Upper lobe of right lung (tissue), 1 donor: Measurements from ENCODE around the gene FILIP1L. TPM values are rescaled to one million over a fixed set of nuclear protein-coding genes. Genes with fewer than 3 reads are reported as not detected.

Experiments used
- ATAC-seq: fragments of 200-7000 bp; cut with Tn5 transposase; one replicate; pipeline ENCODE4 v1.9.1; 2020; ENCODE audit warnings: mild to moderate bottlenecking, moderate library complexity
- DNase-seq: peaks from one replicate; pipeline ENCODE4 v3.0.0-alpha.2; 2020
- H3K27ac ChIP-seq: fragments of 200-600 bp; one replicate; pipeline ENCODE4 v1.8.0; 2022
- H3K27me3 ChIP-seq: fragments of 200-600 bp; one replicate; pipeline ENCODE4 v1.8.0; 2022; ENCODE audit warnings: mild to moderate bottlenecking
- H3K36me3 ChIP-seq: fragments of 200-600 bp; one replicate; pipeline ENCODE4 v1.8.0; 2022
- H3K4me1 ChIP-seq: fragments of 200-600 bp; one replicate; pipeline ENCODE4 v1.8.0; 2022
- H3K4me3 ChIP-seq: fragments of 200-600 bp; one replicate; pipeline ENCODE4 v1.8.0; 2022; ENCODE audit warnings: mild to moderate bottlenecking
- H3K9me3 ChIP-seq: fragments of 200-600 bp; one replicate; pipeline ENCODE4 v1.8.0; 2022
- intact Hi-C: fragments of 100-400 bp; cut with DNase I; formaldehyde crosslinking; loops from one replicate; pipeline ENCODE4 v1.11.0; 2022
- total RNA-seq: library from RNA; stranded (reverse); fragmentation: NEBNext Ultra II Directional; extraction: Animal tissue kit (Norgen Biotek cat#: 25700); gene quantifications from one replicate; pipeline ENCODE4 v1.2.1, GENCODE V29; 2021
- TF ChIP-seq, protein P1 (sequence below): fragments of 200-600 bp; IDR thresholded peaks from one replicate; pipeline ENCODE4 v1.8.0; 2022; ENCODE audit warnings: antibody characterized with exemption
- donor health status: DM: no; HTN: yes; CAD: no; lungs with severe emphysema.

The FILIP1L gene
- total RNA-seq, 1 donor from 2014 or later, result 43.2 TPM

DNA sequence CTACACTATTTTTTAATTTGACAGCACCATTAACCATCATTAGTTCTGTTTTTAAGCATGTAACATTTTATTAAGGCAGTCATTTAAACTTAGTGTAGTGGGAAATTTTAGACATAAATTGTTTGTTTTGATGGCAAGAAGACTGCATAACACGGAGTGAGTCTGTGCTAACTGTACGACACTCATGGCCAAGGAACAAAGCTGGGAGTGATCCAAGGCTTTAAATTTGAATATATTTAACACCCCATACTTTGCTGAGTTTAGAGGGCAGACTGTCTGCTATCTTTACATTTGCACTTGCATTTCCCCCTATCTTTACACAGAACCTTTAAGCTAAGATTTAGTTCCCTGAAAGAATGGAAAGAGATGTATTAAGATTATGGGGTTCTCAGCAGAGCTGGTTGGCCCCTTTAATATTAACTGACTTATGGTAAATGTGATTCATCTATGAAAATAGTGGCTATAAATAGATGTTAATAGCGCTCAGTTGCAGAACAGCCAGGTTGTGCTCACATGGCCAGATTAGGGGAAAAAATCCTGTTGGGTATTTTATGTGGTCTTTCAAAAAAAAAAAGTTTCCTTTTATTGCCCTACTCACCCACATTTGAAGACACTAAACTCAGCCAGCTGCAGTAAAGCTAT is 175.9 kb downstream of the FILIP1L start:
- Histone ChIP-seq H3K9me3 (no peaks in the 10 kb centered on the region), H3K4me3 (no peak overlapping the region), H3K27ac (no peak overlapping the region), H3K27me3 (no peaks in the 10 kb centered on the region), H3K36me3 (no peaks in the 10 kb centered on the region), H3K4me1 (peaks cover 13% of the 10 kb centered on the region)
- ATAC-seq (no peak), DNase-seq (no peak)
- intact Hi-C loops, result no loop called here
- TF ChIP-seq, protein P1, sequence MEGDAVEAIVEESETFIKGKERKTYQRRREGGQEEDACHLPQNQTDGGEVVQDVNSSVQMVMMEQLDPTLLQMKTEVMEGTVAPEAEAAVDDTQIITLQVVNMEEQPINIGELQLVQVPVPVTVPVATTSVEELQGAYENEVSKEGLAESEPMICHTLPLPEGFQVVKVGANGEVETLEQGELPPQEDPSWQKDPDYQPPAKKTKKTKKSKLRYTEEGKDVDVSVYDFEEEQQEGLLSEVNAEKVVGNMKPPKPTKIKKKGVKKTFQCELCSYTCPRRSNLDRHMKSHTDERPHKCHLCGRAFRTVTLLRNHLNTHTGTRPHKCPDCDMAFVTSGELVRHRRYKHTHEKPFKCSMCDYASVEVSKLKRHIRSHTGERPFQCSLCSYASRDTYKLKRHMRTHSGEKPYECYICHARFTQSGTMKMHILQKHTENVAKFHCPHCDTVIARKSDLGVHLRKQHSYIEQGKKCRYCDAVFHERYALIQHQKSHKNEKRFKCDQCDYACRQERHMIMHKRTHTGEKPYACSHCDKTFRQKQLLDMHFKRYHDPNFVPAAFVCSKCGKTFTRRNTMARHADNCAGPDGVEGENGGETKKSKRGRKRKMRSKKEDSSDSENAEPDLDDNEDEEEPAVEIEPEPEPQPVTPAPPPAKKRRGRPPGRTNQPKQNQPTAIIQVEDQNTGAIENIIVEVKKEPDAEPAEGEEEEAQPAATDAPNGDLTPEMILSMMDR, result no peak

DNA sequence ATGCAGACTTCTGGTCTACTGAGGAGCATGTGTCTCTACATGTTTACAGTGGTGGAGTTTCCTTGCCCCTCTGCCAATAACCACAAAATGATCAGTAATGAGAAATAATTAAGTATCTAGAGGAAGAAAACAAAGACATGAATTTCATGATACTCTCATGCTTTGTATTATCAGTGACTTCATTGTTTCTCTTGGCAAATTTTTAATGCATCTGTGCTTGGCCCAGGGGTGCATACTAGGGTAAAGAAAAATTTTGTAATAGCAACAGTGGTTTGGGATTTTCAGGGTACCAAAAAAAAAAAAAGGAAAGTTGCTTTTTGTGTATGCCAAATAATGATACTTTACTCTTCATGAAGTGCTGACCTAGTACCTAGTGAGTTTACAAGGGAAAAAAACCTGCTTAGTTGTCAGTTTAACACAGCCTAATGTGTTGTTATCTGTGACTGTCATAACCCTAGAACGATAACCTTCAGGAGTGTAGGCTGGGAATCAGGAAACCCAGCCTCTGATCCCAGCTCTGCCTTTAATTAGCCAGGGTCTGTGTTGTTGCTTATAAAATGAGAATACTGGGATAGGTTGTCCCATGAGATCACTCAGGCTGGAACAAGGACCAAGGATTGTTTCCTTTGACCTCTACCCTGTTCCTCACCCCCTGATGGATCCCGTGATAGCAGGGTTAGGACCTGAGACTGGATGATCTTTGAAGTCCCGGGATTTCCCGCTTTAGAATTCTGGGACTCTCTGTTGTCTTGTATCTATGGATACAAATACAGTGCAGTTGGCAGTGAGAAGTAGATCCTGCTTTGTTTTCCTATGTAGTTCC is 179.1 kb downstream of the FILIP1L start:
- no peak for DNase-seq
- intact Hi-C loops, result no loop called here
- no peak overlapping the region for H3K4me3 ChIP-seq
- no peak for ATAC-seq
- H3K36me3 ChIP-seq, result no peaks in the 10 kb centered on the region
- H3K27me3 ChIP-seq, result no peaks in the 10 kb centered on the region
- H3K9me3 ChIP-seq, result no peaks in the 10 kb centered on the region
- no peak overlapping the region for H3K27ac ChIP-seq
- TF ChIP-seq, protein P1, result no peak
- H3K4me1 ChIP-seq, result peaks cover 13% of the 10 kb centered on the region

DNA sequence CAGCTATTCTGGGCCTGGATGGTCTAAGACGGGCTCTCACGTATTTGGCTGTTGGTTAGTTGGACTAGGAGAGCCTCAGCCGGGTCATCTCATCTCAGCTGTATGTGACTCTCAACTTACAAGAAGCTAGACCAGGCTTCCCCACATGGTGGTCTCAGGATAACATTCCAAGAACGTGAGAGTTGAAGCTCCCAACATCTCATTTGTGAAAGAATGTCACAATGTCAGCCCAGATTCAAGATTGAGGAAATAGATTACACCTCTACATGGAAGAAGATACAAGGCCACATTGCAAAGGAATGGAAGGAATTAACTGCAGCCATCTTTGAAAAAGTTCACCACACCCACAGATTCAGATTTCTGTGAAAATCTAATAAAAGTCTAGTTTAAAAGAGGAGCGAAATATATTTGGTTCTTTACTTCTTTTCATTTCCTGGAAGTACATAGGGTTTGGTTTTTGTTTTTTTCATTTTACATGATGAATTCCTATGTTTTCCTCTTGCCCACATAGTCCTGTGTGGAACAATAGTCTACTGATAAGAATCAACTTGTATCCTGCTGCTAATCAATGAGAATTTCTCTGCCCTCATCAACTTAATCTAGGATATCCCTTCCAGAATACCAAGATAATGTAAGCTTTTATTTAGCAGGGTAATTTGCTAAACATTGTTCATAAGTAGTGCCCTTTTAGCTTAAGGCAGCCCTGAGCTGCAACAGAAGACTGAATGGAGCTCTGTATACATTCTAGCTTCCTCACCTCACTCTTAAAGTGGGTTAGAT is 180.1 kb downstream of the FILIP1L start:
- TF ChIP-seq, protein P1, result no peak
- Histone ChIP-seq H3K4me3 (no peak overlapping the region), H3K27me3 (no peaks in the 10 kb centered on the region), H3K4me1 (peaks cover 13% of the 10 kb centered on the region), H3K27ac (no peak overlapping the region), H3K9me3 (no peaks in the 10 kb centered on the region), H3K36me3 (no peaks in the 10 kb centered on the region)
- no peak for ATAC-seq
- intact Hi-C loops, result no loop called here
- no peak for DNase-seq

DNA sequence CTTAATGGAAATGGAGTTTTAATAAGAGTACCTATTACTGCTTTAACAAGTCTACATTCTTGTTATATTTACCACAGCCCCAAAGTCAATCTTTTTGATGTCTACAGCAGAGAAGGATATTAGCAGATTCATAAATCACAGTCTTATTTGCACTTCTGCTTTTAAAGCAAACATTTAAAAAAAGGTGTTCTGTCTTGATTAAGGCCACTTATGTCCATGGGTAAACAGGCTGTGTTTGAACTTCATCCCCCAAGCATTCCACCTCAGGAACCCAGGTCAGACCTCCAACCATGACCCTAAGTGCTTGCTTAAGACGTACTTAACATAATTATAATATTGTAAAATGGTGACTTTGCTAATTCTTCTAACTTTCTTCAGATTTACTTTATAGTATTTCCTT is 183.2 kb downstream of the FILIP1L start:
- TF ChIP-seq, protein P1, result no peak
- H3K36me3 ChIP-seq, result no peaks in the 10 kb centered on the region
- H3K27me3 ChIP-seq, result no peaks in the 10 kb centered on the region
- intact Hi-C loops, result no loop called here
- no peaks in the 10 kb centered on the region for H3K9me3 ChIP-seq
- DNase-seq (no peak), ATAC-seq (peak; percentile 81)
- no peak overlapping the region for H3K4me3 ChIP-seq
- peaks cover 13% of the 10 kb centered on the region for H3K4me1 ChIP-seq
- no peak overlapping the region for H3K27ac ChIP-seq

DNA sequence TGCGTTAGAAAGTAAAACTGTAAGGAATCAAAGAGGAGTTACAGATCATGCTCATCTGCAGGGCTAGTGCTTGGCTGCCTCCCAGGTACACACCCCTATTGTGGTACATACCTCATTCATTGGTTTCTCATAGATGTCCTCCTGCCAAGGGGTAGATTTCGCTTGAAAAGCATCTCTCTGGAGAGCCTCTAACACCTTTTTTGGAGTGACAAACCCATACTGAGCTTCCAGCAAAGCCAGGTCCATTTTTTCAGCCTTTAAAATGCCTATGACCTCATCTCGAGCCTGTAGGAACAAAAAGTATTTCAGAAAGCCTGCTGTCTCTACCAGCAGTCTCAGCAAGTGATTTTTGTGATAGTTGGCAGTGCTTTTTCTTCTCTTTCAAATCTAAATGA is 184.6 kb downstream of the FILIP1L start:
- intact Hi-C loops, result no loop called here
- Histone ChIP-seq H3K36me3 (no peaks in the 10 kb centered on the region), H3K27me3 (no peaks in the 10 kb centered on the region), H3K27ac (no peak overlapping the region), H3K4me1 (peaks cover 8% of the 10 kb centered on the region), H3K9me3 (no peaks in the 10 kb centered on the region), H3K4me3 (no peak overlapping the region)
- no peak for ATAC-seq
- TF ChIP-seq, protein P1, result no peak
- DNase-seq, result no peak
